ENCODE data around the gene MEGF10. TPM values are rescaled to one million over a fixed set of nuclear protein-coding genes. Genes with fewer than 3 reads are reported as not detected.
"Not testable (repeated sequence)": the region's sequence is repeated elsewhere in the genome, so short reads cannot be mapped to it uniquely, and the experiment has no call there.

Gene MEGF10
- total RNA-seq, 1 donor from 2014 or later, result 0.69 TPM

DNA sequence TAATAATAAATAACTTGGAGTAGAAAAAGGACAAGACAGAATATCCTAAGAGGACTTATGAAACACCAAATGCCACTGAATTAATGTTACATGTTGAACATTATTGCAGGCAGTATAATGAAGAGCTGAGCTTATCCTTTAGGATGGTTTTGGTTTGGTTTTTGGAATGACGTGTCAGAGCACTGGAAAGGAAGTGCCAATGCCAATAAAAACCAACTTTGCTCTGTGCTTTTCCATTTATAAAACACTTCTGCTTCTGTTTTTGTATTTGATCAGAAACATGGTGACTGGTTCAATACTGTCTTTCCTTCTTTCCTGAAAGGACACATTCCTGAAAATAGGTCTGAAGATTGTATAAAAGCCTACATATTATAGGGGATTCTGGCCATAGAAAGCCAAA, 4.2 kb downstream of the MEGF10 start:
- no peak for DNase-seq
- Mint-ChIP-seq H3K9me3 (ENCODE audit: unreplicated experiment) (no peaks in the 10 kb centered on the region), H3K4me1 (ENCODE audit: low read depth, unreplicated experiment) (peaks cover 5% of the 10 kb centered on the region), H3K27me3 (ENCODE audit: unreplicated experiment) (no peaks in the 10 kb centered on the region), H3K27ac (ENCODE audit: unreplicated experiment) (no peak overlapping the region), H3K4me3 (ENCODE audit: unreplicated experiment) (no peak overlapping the region), H3K36me3 (ENCODE audit: unreplicated experiment) (no peaks in the 10 kb centered on the region)
- TF ChIP-seq, protein P1, sequence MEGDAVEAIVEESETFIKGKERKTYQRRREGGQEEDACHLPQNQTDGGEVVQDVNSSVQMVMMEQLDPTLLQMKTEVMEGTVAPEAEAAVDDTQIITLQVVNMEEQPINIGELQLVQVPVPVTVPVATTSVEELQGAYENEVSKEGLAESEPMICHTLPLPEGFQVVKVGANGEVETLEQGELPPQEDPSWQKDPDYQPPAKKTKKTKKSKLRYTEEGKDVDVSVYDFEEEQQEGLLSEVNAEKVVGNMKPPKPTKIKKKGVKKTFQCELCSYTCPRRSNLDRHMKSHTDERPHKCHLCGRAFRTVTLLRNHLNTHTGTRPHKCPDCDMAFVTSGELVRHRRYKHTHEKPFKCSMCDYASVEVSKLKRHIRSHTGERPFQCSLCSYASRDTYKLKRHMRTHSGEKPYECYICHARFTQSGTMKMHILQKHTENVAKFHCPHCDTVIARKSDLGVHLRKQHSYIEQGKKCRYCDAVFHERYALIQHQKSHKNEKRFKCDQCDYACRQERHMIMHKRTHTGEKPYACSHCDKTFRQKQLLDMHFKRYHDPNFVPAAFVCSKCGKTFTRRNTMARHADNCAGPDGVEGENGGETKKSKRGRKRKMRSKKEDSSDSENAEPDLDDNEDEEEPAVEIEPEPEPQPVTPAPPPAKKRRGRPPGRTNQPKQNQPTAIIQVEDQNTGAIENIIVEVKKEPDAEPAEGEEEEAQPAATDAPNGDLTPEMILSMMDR (IDR thresholded peaks at IDR 0.05; ENCODE audit: partially characterized antibody, unreplicated experiment), result no peak

DNA sequence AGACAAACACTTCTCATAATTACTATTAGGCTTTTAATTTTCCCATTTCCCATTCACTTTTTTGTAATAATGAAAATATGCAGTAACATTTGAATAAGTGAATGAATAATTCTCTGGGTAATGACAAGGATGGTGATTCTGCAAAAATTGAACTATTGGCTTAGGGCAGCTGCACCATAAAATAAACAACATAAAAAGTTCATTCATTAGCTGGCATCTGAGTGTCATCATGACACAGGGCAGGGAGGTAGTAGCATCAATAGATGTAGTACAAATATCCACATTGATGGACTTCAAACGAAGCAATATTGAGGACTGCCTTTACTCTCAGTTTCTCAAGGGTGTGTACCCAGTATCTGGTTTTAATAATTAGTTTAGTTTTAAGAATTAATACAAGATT, 4.9 kb downstream of the MEGF10 start:
- H3K36me3 Mint-ChIP-seq (ENCODE audit: unreplicated experiment), result no peaks in the 10 kb centered on the region
- DNase-seq, result no peak
- no peak overlapping the region for H3K27ac Mint-ChIP-seq (ENCODE audit: unreplicated experiment)
- no peaks in the 10 kb centered on the region for H3K9me3 Mint-ChIP-seq (ENCODE audit: unreplicated experiment)
- TF ChIP-seq, protein P1 (IDR thresholded peaks at IDR 0.05; ENCODE audit: partially characterized antibody, unreplicated experiment), result no peak
- peaks cover 5% of the 10 kb centered on the region for H3K4me1 Mint-ChIP-seq (ENCODE audit: low read depth, unreplicated experiment)
- no peaks in the 10 kb centered on the region for H3K27me3 Mint-ChIP-seq (ENCODE audit: unreplicated experiment)
- no peak overlapping the region for H3K4me3 Mint-ChIP-seq (ENCODE audit: unreplicated experiment)

DNA sequence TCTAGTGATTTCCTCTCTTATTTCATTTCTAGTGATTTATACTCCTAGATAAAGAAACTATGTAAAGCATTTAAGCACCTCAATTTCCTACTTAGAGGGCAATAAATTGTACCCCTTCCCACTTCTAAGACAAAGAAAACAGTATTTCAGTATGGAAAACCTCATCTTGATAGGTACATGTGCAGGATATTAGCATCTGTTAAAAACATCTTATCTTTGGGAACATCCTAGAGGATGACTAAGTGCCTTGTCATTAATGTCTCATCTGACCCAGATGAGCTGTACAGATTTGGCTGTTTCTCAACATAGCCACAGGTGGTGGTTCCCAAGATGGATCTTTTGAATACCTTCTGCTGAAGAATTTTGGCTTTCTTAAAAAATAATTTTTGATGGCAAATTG, 5.7 kb downstream of the MEGF10 start:
- TF ChIP-seq, protein P1 (IDR thresholded peaks at IDR 0.05; ENCODE audit: partially characterized antibody, unreplicated experiment), result no peak
- Mint-ChIP-seq H3K4me1 (ENCODE audit: low read depth, unreplicated experiment) (no peaks in the 10 kb centered on the region), H3K36me3 (ENCODE audit: unreplicated experiment) (no peaks in the 10 kb centered on the region)

DNA sequence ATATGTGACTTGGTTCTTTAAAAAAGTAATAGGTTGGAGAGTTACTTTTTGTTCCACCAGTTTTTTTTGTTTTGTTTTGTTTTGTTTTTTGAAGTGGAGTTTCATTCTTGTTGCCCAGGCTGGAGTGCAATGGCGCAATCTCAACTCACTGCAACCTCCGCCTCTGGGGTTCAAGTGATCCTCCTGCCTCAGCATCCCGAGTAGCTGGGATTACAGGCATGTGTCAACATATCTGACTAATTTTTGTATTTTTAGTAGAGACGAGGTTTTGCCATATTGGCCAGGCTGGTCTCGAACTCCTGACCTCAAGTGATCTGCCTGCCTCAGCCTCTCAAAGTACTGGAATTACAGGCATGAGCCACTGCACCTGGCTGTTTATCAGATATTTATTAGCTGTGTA, 6.3 kb downstream of the MEGF10 start:
- H3K4me3 Mint-ChIP-seq (ENCODE audit: unreplicated experiment); H3K27me3 Mint-ChIP-seq (ENCODE audit: unreplicated experiment); H3K36me3 Mint-ChIP-seq (ENCODE audit: unreplicated experiment); H3K4me1 Mint-ChIP-seq (ENCODE audit: low read depth, unreplicated experiment); DNase-seq; H3K27ac Mint-ChIP-seq (ENCODE audit: unreplicated experiment); H3K9me3 Mint-ChIP-seq (ENCODE audit: unreplicated experiment): not testable (repeated sequence)

More for the DNA sequence above, 5.7 kb downstream of the MEGF10 start:
- no peak overlapping the region for H3K4me3 Mint-ChIP-seq (ENCODE audit: unreplicated experiment)
- peaks cover 3% of the 10 kb centered on the region for H3K27me3 Mint-ChIP-seq (ENCODE audit: unreplicated experiment)
- no peak for DNase-seq
- no peaks in the 10 kb centered on the region for H3K9me3 Mint-ChIP-seq (ENCODE audit: unreplicated experiment)
- H3K27ac Mint-ChIP-seq (ENCODE audit: unreplicated experiment), result no peak overlapping the region

DNA sequence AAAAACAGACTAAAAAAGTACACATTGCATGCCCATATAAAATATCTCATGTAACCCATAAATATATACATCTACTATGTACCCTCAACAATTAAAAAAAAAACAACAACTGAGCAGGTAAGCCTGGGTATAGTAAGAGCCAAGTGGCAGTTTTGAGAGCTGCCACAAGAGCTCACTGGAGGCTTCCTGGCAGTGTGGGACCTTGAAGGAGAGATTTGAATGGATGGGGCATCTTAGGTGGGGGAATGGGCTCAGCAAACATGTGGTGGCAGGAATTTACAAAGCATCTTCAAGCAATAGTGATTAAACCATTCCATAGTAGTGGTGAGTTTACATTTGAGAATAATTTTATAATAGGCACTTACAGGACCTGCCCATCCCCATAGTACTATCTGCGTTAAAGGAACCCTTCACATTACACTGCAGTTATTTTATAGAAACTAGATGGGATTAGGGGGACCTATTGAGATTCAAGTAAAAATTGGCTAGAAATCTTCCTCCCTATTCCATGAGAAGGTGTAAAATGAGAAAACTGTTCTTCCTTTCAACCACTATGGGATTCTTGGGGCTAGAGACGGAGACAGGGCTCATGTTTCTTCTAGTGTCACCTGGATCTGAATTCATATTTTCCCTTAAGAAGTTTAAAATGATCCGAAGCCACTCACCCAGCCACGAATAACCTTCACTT, 6.9 kb downstream of the MEGF10 start:
- no peaks in the 10 kb centered on the region for H3K4me1 Mint-ChIP-seq (ENCODE audit: low read depth, unreplicated experiment)
- no peaks in the 10 kb centered on the region for H3K9me3 Mint-ChIP-seq (ENCODE audit: unreplicated experiment)
- H3K4me3 Mint-ChIP-seq (ENCODE audit: unreplicated experiment), result no peak overlapping the region
- no peak overlapping the region for H3K27ac Mint-ChIP-seq (ENCODE audit: unreplicated experiment)
- no peak for DNase-seq
- H3K27me3 Mint-ChIP-seq (ENCODE audit: unreplicated experiment), result peaks cover 3% of the 10 kb centered on the region
- TF ChIP-seq, protein P1 (IDR thresholded peaks at IDR 0.05; ENCODE audit: partially characterized antibody, unreplicated experiment), result no peak
- H3K36me3 Mint-ChIP-seq (ENCODE audit: unreplicated experiment), result no peaks in the 10 kb centered on the region

All from glutamatergic neuron (in vitro differentiated cells).